Superior temporal gyrus (tissue), 1 donor: ENCODE results near the gene SLCO2B1.
"Not testable (repeated sequence)": the region's sequence is repeated elsewhere in the genome, so short reads cannot be mapped to it uniquely, and the experiment has no call there.

ENCODE experiments used
- DNase-seq: peaks from one replicate; pipeline ENCODE4 v3.0.0-alpha.2; 2016; ENCODE audit errors: extremely low spot score

The SLCO2B1 gene, protein sequence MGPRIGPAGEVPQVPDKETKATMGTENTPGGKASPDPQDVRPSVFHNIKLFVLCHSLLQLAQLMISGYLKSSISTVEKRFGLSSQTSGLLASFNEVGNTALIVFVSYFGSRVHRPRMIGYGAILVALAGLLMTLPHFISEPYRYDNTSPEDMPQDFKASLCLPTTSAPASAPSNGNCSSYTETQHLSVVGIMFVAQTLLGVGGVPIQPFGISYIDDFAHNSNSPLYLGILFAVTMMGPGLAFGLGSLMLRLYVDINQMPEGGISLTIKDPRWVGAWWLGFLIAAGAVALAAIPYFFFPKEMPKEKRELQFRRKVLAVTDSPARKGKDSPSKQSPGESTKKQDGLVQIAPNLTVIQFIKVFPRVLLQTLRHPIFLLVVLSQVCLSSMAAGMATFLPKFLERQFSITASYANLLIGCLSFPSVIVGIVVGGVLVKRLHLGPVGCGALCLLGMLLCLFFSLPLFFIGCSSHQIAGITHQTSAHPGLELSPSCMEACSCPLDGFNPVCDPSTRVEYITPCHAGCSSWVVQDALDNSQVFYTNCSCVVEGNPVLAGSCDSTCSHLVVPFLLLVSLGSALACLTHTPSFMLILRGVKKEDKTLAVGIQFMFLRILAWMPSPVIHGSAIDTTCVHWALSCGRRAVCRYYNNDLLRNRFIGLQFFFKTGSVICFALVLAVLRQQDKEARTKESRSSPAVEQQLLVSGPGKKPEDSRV

DNA sequence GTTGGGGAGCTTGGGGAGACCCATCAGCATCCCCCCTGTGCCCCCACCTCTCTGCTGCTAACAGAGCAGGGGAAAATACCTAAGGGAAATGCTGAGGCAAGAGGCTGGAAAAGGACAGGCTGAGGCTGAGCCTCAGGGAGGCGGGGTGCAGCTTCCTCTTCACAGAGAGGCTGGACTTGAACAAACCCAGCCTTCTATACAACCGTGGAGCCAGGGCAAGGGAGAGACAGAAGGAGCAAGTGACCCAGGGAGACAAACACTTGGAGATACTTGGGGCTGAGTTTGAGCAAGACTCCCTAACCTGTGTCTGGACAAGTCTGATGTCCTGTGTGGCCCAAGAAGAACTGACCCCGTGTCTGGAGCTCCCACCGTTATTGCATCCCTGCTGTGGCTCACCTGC is at the start of gene SLCO2B1:
Gene SLCO2B1 (plus strand): TSS at position 229 of the 400 bp plus-strand sequence. CDS start 275 bp downstream, outside the sequence.
- DNase-seq, result no peak

DNA sequence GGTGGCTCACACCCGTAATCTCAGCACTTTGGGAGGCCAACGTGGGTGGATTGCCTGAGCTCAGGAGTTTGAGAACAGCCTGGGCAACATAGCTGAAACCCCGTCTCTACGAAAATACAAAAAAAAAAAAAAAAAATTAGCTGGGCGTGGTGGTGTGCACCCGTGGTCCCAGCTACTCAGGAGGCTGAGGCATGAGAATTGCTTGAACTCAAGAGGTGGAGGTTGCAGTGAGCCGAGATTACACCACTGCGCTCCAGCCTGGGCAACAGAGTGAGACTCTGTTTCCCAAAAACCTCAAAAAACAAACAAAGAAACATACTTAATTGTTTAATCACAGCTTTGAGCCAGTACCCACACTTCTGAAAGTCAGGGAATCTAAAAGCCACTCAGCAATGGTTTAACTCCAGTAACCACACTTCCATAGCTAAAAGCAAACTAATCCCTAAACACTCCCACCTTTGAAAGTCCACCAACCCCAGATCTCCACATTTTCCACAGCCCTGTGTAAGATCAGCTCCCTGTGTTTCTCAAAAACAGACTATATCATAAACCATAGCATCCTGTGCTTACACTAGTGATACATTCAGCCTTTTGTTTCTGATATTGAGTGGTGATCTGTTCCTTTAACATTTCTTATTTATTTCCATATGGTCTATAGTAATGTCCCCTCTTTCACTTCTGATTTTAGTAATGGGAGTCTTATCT is 49.3 kb upstream of the SLCO2B1 start:
- DNase-seq, result no peak

DNA sequence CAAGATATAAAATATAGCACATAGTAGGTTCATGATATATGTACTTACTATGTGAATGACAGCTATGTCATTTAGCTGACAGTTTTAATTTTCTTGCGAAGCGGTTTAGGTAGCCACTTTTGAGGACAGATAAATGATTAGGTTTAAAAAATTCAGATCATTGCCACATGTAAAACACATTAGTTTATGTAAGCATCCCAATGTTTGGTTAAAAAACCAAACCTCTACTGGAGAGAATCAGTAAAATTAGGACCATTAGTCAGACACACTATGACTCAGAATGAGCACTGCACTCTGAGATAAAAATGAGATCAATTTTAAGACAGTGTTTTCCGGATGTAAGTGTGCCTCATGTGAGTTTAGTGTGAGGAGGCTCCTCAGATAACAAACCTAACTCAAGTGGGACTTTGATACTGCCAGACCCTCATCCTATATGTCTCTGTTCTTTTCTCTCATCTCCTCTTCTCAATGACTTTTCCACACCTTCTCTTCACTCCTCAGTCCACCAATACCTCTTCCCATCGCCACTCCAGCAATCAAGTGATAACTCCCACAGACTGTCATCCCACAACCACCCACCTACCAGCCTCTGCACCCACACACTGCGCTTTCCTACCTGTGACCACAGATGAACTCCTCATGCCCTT is 47.4 kb upstream of the SLCO2B1 start:
- peak; percentile 17 for DNase-seq

DNA sequence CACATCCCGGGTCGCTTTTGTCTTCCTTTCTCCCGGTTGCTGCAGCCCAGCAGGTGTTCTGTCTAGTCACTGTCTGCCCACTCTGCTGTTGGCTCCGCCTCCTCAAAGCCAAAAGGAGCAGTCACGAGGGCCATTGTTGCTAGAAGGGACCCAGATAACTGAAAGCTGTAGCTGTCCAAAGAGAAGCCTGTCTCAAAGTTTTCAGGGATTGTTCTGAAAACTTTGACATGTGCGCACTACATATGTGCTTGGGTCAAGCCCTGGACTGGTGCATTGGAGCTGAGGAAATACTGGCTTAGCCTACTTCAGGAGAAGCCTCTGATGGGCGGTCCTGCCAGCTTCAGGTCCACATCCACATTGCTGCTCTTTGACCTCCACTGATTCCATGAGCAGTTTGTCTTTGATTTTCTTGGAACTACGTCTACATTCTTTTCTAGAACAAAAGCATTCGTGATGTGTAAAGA is 45.4 kb upstream of the SLCO2B1 start:
- no peak for DNase-seq

DNA sequence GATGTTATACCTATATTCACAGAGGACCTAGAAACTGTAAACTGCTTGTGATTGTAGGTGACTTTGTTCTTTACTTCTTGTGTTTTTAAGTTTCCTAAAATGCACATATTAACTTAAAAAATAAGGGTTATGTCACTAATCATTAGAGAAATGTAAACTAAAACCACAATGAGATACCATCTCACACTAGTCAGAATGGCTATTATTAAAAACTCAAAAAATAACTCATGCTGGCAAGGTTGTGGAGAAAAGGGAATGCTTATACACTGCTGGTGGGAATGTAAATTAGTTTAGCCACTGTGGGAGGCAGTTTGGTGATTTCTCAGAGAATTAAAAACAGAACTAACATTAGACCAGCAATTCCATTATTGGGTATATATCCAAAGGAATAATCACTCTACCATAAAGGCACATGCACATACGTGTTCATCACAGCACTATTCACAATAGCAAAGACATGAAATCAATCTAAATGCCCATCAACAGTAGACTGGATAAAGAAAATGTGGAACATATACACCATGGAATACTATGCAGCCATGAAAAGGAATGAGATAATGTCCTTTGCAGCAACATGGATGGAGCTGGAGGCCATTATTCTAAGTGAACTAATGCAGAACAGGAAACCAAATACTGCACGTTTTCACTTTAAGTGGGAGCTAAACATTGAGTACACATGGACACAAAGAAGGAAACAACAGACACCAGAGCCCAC is 44.8 kb upstream of the SLCO2B1 start:
- not testable (repeated sequence) for DNase-seq

DNA sequence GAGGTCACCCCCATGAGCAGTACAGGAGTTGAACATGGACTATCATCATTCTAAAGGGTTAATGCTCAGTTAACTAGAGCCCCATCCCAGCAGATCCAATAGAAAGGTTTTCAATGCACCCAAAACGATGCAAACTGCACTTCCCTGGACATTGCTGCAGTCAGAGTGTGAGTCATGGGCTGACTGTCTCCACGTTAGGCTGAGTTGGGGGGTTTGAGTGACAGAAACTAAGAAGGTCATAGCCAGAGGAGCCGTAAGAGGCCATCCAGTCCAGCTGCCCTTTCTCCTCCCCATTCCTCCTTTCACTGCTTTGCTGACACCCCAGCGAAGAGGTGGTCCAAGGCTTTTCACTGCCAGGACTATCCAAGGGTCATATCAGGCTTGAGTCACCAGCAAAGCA is 43.7 kb upstream of the SLCO2B1 start:
- no peak for DNase-seq

DNA sequence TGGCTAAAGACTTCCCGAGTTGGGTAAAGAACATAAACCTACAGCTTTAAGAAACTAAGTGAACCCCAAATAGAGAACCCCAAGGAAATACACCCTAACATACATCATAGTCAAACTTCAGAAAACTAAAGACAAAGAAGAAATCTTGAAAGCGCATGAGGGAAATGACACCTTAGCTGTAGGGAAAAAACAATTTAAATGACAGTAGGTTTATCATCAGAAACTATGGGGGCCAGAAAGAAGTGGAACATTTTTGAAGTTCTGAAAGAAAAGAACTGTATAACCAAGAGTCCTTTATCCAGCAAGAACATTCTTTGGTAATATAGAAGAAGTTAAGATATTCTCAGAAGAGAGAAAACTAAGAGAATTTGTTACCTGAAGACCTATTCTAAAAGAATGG is 38.7 kb upstream of the SLCO2B1 start:
- no peak for DNase-seq

DNA sequence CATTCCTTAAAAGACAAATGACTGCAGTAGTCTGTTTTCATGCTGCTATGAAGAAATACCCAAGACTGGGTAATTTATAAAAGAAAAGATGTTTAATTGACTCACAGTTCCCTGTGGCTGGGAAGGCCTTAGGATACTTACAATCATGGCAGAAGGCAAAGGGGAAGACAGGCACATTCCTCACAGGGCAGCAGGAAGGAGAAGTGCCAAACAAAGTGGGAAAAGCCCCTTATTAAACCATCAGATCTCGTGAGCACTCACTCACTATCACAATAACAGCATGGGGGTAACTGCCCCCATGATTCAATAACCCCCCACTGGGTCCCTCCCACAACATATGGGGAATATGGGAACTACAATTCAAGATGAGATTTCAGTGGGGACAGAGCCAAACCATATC is 37.9 kb upstream of the SLCO2B1 start:
- DNase-seq, result no peak

DNA sequence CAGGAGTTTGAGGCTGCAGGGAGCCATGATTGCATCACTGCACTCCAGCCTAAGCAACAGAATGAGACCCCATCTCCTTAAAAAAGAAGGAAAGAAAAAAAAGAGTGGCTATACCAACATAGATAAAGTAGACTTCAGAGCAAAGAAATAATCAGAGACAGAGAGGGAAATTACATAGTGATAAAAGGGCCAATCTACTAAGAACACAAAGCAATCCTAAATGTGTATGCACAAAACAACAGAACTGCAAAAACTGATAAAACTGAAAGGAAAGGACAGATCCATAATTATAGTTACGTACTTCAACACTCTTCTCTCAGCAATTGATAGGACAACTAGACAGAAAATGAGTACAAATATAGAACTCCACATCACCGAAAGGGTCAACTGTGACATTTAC is 36.4 kb upstream of the SLCO2B1 start:
- DNase-seq, result no peak

DNA sequence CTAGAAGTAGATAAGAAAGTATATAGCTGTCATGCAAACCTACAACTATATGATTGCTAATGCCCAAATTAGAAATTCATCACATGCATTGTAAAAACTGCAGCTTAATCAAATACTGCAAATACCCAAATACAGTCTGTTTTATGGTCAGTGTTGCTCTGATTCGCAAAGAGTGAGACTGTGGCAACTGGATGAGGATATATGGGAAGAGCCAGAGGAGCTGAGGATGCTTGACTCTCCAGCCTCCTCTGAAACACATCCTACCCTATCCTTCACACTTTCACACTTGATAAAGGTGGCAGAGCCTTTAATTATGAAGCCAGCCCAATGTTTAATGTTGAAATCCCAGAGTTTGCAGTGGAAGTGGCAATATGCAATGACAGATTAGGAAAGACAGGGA is 32.3 kb upstream of the SLCO2B1 start:
- no peak for DNase-seq

DNA sequence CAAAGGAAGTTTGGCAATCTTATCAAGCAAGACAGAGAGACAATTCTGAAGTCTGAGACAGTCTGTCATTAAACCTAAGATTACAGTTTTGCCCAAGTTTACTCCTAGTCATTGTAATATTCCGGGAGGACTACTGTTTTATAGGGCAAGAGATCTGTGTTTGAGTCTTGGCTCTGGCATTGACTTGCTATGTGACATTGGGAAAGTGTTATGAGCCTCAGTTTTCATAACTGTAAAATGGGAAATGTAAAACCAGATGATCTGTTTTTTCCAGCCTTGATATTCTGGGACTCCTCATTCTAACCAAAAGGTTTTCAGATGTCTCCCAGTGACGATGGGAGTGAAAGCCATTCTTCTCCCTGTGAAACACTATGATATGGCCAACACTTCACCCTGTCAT is 24.3 kb upstream of the SLCO2B1 start:
- DNase-seq, result no peak

DNA sequence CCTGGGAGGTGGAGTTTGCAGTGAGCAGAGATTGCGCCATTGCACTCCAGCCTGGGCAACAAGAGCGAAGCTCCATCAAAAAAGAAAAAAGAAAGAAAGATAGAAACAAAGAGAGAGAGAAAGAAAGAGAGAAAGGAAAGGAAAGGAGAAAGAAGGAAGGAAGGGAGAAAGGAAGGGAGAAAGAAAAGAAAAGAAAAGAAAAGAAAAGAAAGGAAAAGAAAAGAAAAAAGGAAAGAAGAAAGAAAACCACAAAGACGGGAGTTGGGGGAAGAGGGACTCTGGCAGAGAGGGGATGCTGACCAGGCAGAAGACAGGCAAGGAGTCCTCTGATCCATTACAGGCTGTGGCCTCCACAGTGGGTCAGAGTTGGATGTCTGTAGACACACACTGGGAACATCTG is 18.8 kb upstream of the SLCO2B1 start:
- no peak for DNase-seq

DNA sequence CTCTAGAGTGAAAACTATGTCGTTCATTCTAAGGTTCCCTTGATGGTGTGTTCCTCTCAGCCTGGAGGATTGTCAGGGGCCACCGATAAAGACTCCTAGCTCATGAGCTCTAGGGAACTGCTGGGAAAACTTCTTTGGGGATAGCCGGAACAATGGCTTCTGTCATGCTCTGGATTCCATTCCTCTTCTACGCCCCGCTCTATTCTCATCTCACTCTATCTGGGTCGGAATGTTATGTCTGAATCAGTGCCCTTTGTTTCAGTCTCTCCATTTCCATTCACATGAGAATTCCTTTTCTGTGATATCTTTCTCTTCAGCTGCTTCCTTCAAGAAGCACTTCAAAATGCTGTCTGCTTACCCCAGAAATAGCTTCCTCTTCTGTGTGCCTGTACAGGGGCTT is 16.9 kb upstream of the SLCO2B1 start:
- DNase-seq, result no peak

DNA sequence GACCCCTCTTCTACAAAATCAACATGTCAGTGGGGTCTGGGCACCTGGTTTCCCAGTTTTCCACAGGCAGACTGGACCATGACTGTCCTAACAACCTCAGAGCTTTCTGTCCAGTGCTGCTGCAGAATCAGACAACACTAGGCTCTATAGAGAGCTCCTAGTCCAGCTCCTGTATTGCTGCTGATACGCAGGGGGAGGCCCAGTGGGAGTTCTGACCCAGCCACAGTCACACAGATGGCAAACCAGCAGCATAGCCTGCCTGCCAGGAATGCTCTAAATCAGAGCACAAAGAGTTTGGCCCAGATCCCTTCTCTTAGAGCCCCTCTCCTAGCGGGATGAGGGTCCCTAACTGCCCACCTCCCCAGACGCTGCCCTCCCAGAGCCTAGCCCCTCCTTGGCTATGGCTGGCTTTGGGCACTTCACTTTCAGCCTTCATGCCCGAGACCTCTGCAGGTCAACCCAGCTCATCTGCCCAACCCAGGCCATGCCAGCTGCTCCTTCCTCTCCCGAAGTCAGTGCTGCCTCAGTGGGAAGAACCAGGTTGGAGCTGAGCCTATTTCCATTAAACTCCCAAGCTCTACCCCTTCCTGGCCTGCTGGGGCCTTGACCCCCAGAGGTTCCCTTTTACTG is 15.8 kb upstream of the SLCO2B1 start:
- DNase-seq, result no peak

DNA sequence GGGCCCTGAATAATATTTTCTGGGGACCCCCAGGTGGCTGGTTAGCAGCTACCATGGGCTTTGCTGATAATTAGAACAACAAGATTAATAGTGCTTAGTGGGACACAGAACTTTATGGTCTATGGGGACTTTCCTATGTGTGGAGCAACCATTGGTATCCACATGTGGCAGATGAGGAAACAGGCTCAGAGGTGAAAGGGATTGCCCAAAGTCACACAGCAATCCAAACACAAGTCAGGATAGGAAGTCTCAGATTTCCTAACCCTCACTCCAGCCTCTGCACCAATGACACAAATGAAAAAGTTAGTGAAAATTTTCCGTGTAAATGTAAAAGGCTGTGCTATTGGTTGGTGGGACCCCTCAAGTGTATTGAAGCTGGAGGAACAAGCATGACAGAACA is 15.3 kb upstream of the SLCO2B1 start:
- DNase-seq, result no peak

DNA sequence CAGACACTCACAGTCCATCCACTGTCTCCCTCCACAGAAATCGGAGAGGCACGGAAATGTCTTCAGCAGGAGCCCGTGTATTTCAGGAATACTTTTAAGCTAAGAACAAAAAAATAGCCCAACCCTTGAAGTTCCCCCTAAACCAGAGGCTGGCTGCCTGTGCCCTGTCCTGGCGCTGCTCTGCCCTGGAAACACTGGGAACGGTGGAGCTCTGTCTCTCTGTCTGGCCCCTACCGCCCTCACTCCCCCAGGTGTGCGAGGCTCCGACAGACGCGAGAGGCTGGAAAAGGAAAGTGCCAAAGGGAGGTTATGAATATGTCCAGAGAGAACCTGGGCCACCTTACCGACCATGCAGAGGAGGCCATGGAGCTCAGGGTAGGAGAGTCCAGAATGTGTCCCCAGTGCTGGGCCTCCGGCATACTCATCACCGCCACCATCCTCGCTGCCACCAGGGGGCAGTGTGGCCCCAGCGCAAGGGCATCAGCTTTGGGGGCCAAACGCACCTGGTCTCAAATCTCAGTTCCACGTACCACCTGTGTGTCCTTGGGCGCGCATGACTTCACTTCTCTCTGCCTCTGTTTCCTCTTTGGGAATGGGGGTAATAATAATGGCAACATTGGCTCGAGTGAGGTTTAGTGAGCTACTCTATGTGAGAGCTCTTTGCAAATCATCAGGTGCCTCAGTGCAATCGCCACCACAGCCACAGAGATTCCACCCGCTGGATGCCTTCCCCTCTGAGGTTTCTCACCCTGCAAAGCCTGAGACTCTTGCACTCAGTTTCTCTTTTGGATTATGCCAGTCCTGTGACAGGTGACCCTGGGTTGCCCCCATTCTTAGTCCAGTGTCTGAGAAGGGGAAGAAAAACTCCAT is 10.4 kb upstream of the SLCO2B1 start:
- peak; percentile 62 for DNase-seq

DNA sequence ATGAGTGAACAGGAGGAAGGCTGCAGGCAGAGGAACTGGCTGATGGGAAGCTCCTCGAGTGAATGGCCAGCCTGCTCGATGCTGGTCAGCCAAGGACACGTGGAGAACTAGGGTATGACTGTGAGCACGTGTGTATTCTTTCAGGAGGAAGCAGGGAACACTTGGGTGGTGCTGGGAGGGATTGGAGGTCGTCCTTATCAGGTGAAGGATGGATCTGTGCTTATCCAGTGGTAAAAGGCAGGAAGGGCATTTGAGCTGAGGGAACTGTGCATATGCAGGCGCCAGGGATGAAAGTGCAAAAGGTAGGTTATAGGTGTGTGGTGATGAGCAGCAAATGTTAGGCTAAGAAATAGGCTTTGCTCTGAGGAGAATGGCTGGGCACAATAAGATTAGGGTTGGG is 9.7 kb upstream of the SLCO2B1 start:
- no peak for DNase-seq

DNA sequence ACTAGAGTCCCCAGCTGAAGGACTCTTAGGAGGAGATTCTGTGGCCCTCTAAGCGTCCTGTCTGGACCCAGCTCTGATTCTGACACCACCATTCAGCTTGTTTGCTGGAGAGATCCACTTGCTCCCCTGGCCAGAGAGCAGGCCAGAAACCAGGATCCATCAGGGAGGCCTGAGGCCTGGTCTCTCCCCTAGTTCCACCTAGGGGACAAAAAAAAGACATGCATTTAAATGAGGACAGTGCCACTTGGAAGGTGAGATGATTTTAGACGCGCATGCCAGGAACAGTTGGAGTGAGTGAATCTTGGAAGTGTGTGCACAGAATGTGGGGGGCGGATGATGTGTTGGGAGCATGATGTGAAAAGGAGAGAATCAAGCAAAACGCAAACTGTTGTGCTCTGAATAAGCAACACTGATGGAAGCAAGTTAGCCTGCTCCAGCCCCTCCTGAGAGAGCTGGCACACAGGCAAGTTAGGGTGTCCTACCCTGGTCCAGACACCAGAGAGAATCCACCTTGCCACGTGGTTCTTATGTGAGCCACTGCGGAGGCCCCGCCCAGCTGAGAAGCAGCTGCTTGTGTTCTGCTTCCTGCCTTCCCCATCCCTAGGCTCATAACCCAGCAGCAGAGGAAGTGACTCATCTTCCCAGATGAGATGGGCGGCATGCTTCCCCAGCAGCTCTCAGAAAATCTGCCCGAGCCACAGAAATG is 8.0 kb upstream of the SLCO2B1 start:
- DNase-seq, result peak; percentile 74

DNA sequence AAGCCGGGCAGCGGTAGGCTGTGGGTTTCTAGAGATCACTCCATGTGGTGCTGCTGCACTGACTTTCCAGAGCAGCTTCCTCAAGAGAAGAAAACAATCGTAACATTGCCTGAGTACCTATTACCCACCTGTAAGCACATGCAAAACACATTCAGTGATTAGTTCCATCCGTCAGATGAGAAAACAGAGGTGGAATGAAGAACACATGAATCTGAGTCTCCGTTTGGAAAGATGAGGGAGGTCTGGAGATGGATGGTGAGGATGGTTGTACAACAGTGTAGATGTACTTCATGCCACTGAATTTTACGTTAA is 7.5 kb upstream of the SLCO2B1 start:
- no peak for DNase-seq

DNA sequence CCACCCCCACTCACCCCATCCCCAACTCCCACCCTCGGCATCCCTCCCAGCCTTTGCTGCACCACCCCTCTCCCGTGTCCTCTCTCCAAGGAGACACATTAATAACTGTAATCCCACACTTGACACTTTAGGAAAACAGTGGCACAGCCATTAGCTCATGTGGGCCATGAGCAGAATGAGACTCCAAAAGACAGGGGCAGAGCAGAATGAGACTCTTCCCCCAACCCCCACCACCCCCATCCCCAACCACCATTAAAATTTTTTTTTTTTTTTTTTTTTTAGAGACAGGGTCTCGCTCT is 6.2 kb upstream of the SLCO2B1 start:
- no peak for DNase-seq
